ENCODE measurements around the gene OTOP3.

DNA sequence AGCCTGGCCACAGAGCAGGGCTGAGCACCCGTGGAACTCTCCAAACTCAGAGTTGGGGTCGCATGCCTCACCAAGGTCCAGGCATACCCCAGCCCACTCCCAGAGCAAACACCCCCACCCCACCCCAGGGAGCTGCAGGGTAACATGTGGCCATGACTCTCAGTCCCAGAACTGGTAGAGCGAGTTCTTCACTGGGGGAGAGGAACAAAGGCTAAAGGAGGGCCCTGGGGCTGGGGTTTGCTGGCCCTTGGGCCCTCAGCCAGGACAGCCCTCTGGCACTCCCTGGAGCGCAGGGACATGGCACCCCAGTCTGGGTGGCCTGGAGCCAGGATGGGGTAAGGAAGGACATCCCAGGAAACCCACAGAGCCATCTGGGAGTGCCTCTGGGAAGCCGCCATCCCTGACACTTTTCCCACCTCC is 32.7 kb downstream of the OTOP3 start:
- TF ChIP-seq POLR2AphosphoS5 (IDR thresholded peaks at IDR 0.05) (peak in 1 of 3 donors; percentile 6), EP300 (IDR thresholded peaks at IDR 0.05; ENCODE audit: low read depth) (no peak)
- TF ChIP-seq, protein P1, sequence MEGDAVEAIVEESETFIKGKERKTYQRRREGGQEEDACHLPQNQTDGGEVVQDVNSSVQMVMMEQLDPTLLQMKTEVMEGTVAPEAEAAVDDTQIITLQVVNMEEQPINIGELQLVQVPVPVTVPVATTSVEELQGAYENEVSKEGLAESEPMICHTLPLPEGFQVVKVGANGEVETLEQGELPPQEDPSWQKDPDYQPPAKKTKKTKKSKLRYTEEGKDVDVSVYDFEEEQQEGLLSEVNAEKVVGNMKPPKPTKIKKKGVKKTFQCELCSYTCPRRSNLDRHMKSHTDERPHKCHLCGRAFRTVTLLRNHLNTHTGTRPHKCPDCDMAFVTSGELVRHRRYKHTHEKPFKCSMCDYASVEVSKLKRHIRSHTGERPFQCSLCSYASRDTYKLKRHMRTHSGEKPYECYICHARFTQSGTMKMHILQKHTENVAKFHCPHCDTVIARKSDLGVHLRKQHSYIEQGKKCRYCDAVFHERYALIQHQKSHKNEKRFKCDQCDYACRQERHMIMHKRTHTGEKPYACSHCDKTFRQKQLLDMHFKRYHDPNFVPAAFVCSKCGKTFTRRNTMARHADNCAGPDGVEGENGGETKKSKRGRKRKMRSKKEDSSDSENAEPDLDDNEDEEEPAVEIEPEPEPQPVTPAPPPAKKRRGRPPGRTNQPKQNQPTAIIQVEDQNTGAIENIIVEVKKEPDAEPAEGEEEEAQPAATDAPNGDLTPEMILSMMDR (IDR thresholded peaks at IDR 0.05): no peak
